B cell (primary cell): ENCODE results near the gene PPT1. TPM values are rescaled to one million over a fixed set of nuclear protein-coding genes. Genes with fewer than 3 reads are reported as not detected.

ENCODE experiments used
- ATAC-seq: fragments of 200-7000 bp; cut with Tn5 transposase; one replicate; pipeline ENCODE4 v1.10.0; 2021; ENCODE audit warnings: low read depth, mild to moderate bottlenecking, moderate number of reproducible peaks, moderate library complexity
- CTCF ChIA-PET: fragments of 350-600 bp; sonication (Branson Sonifier 250); formaldehyde crosslinking; loops from one replicate; lab custom pipeline; 2021; ENCODE audit warnings: antibody characterized with exemption, inconsistent platforms; lab: Charles Lee
- POLR2A ChIA-PET: fragments of 350-600 bp; sonication (Branson Sonifier 250); formaldehyde crosslinking; loops from one replicate; lab custom pipeline; 2021; ENCODE audit warnings: antibody characterized with exemption; lab: Charles Lee
- DNase-seq: peaks from one replicate; pipeline ENCODE4 v3.0.0; 2013
- H2AFZ ChIP-seq: 2 replicates; pipeline ENCODE4 v1.6.1; 2012; ENCODE audit warnings: mild to moderate bottlenecking, low read depth, low read length; ENCODE audit not compliant: insufficient read depth, poor library complexity, severe bottlenecking
- H3K27ac ChIP-seq, 2 donors: 1 replicate in 1 of 2; 2 replicates in 1 of 2; pipeline ENCODE4 v1.5.1; 2012 to 2013; ENCODE audit warnings: low read length in 2 of 2, mild to moderate bottlenecking in 2 of 2, moderate library complexity in 1 of 2
- H3K27me3 ChIP-seq, 4 experiments: fragments of 200-600 bp in 1 of 4; sonication (generic) in 1 of 4; replicated peaks in 1 of 4; 1 replicate in 2 of 4; 2 replicates in 2 of 4; pipeline versions ENCODE4 v1.6.1 to v1.7.0; 2013 to 2016; ENCODE audit warnings: low read length in 3 of 4, mild to moderate bottlenecking in 2 of 4, mixed read lengths in 1 of 4, moderate library complexity in 1 of 4; ENCODE audit not compliant: insufficient read depth in 4 of 4, control insufficient read depth in 3 of 4; ENCODE audit errors: control extremely low read depth in 1 of 4
- H3K36me3 ChIP-seq, 2 experiments: replicated peaks in 1 of 2; 1 replicate in 1 of 2; 2 replicates in 1 of 2; pipeline versions ENCODE4 v1.6.1 to v1.7.1; 2013; ENCODE audit warnings: low read length in 1 of 2; ENCODE audit not compliant: insufficient read depth in 2 of 2, control insufficient read depth in 1 of 2; ENCODE audit errors: control extremely low read depth in 1 of 2, extremely low read depth in 1 of 2
- H3K4me1 ChIP-seq, 2 donors: fragments of 200-600 bp in 1 of 2; sonication (generic) in 1 of 2; 1 replicate in 1 of 2; 2 replicates in 1 of 2; pipeline versions ENCODE4 v1.5.1 to v1.6.1; 2013 to 2017; ENCODE audit warnings: low read length in 2 of 2; ENCODE audit not compliant: control insufficient read depth in 2 of 2, insufficient read depth in 2 of 2
- H3K4me2 ChIP-seq: replicated peaks from 2 replicates; pipeline ENCODE3; 2012; ENCODE audit warnings: mild to moderate bottlenecking, low read depth, low read length; ENCODE audit not compliant: poor library complexity, severe bottlenecking
- H3K4me3 ChIP-seq, 5 experiments: fragments of 200-600 bp in 1 of 5; sonication (generic) in 1 of 5; 1 replicate in 3 of 5; 2 replicates in 2 of 5; pipeline versions ENCODE4 v1.5.1 to v1.7.0; 2011 to 2016; ENCODE audit warnings: low read length in 4 of 5, mild to moderate bottlenecking in 4 of 5, low read depth in 2 of 5, control low read depth in 1 of 5, moderate library complexity in 1 of 5; ENCODE audit not compliant: insufficient read depth in 1 of 5; ENCODE audit errors: control extremely low read depth in 1 of 5, extremely low read depth in 1 of 5
- H3K79me2 ChIP-seq: fragments of 200-600 bp; sonication (generic); one replicate; pipeline ENCODE4 v1.6.0; 2016; ENCODE audit warnings: low read length; ENCODE audit not compliant: control insufficient read depth, insufficient read depth
- H3K9ac ChIP-seq: fragments of 200-600 bp; sonication (generic); 2 replicates; pipeline ENCODE4 v1.6.1; 2017; ENCODE audit warnings: mild to moderate bottlenecking, low read length, moderate library complexity
- H3K9me3 ChIP-seq, 3 donors: one replicate each; pipeline versions ENCODE4 v1.6.1 to v1.7.1; 2013; ENCODE audit warnings: low read length in 2 of 3; ENCODE audit not compliant: control insufficient read depth in 2 of 3, insufficient read depth in 1 of 3; ENCODE audit errors: control extremely low read depth in 1 of 3
- H4K20me1 ChIP-seq: 2 replicates; pipeline ENCODE4 v1.6.0; 2012; ENCODE audit warnings: mild to moderate bottlenecking, low read length; ENCODE audit not compliant: insufficient read depth, control insufficient read depth, poor library complexity, severe bottlenecking
- H3K27ac Mint-ChIP-seq: one replicate; pipeline ENCODE4 v1.8.0; 2021; ENCODE audit warnings: mixed read lengths
- H3K27me3 Mint-ChIP-seq: one replicate; pipeline ENCODE4 v1.8.0; 2021; ENCODE audit warnings: mixed read lengths
- H3K4me1 Mint-ChIP-seq: one replicate; pipeline ENCODE4 v1.8.0; 2021; ENCODE audit warnings: mixed read lengths
- H3K4me3 Mint-ChIP-seq: one replicate; pipeline ENCODE4 v1.8.0; 2021; ENCODE audit warnings: mixed read lengths
- H3K9me3 Mint-ChIP-seq: one replicate; pipeline ENCODE4 v1.8.0; 2022; ENCODE audit warnings: mixed read lengths; ENCODE audit not compliant: insufficient read depth
- CTCF ChIP-seq: fragments of 200-600 bp; IDR thresholded peaks from one replicate; pipeline ENCODE4 v1.8.0; 2022; ENCODE audit warnings: antibody characterized with exemption, mild to moderate bottlenecking
- EZH2 ChIP-seq: IDR thresholded peaks from 2 replicates; pipeline ENCODE4 v1.6.1; 2012; ENCODE audit warnings: borderline replicate concordance, low read depth, mild to moderate bottlenecking, moderate library complexity, low read length; ENCODE audit not compliant: insufficient read depth, poor library complexity, severe bottlenecking
- WGBS: methylation state at CpG from one replicate; pipeline ENCODE4 v1.1.5; 2013; ENCODE audit warnings: missing lambda C conversion rate; ENCODE audit not compliant: insufficient coverage; 5-methylcytosine and 5-hydroxymethylcytosine counted together
- intact Hi-C: fragments of 100-400 bp; cut with micrococcal nuclease; formaldehyde crosslinking; loops from one replicate; pipeline ENCODE4 v1.10.0; 2022
- polyA plus RNA-seq: library from polyadenylated mRNA; depleted of rRNA; stranded (reverse); fragments of >200 nt; gene quantifications from 2 replicates; pipeline ENCODE4 v1.2.3, GENCODE V29; 2012
- total RNA-seq, 2 donors: library from RNA; stranded (reverse); fragments of 120-200 nt in 1 of 2; gene quantifications; 1 replicate in 1 of 2; 2 replicates in 1 of 2; pipeline versions ENCODE4 v1.2.3 to v1.2.4, GENCODE V29; 2013 to 2022

The PPT1 gene
- total and polyA plus RNA-seq, 2 donors (not counting 1 experiment from before 2014, with no cell fraction given) = 10.4 to 38.2 TPM

- Histone ChIP-seq H3K79me2 (no peaks in the 10 kb centered on the region), H2AFZ (no peak overlapping the region), H3K9me3 (no peaks in the 10 kb centered on the region), H3K9ac (no peak overlapping the region), H4K20me1 (no peaks in the 10 kb centered on the region), H3K36me3 (no peaks in the 10 kb centered on the region), H3K4me1 (no peaks in the 10 kb centered on the region), H3K27ac (no peak overlapping the region), H3K4me2 (no peak overlapping the region), H3K27me3 (no peaks in the 10 kb centered on the region), H3K4me3 (no peak overlapping the region)
- TF ChIP-seq EZH2 = no peak
- no peak for TF ChIP-seq CTCF
- ATAC-seq (no peak), DNase-seq (no peak)
- no peak overlapping the region for H3K27ac Mint-ChIP-seq
- 87% methylated on average over 6 of the region's 7 CpGs for WGBS
- H3K4me1 Mint-ChIP-seq = no peaks in the 10 kb centered on the region
- no peaks in the 10 kb centered on the region for H3K9me3 Mint-ChIP-seq
- intact Hi-C loops = no loop called here
- ChIA-PET CTCF (interaction anchor here (0.6 to 0.8 kb wide), 2 partner anchors 24 to 654 kb away, joined by 3 read pairs; no protein-coding TSS in a partner anchor), POLR2A (no interaction called here)
- H3K27me3 Mint-ChIP-seq = peaks cover 22% of the 10 kb centered on the region
- H3K4me3 Mint-ChIP-seq = no peak overlapping the region
Measured at GRCh38 chr1:40120128-40120527, 23.1 kb upstream of the PPT1 start.

- Mint-ChIP-seq H3K9me3 (peaks cover 14% of the 10 kb centered on the region), H3K27ac (no peak overlapping the region), H3K27me3 (peaks cover 35% of the 10 kb centered on the region), H3K4me3 (no peak overlapping the region), H3K4me1 (no peaks in the 10 kb centered on the region)
- Histone ChIP-seq H3K4me2 (no peak overlapping the region), H3K27me3 (peaks cover 0 to 6% (median 1%) of the 10 kb centered on the region in 4 experiments), H3K4me3 (no peak overlapping the region), H2AFZ (no peak overlapping the region), H3K9ac (no peak overlapping the region), H4K20me1 (no peaks in the 10 kb centered on the region), H3K36me3 (no peaks in the 10 kb centered on the region), H3K9me3 (peaks cover 7 to 25% (median 20%) of the 10 kb centered on the region in 3 donors), H3K79me2 (no peaks in the 10 kb centered on the region), H3K4me1 (no peaks in the 10 kb centered on the region), H3K27ac (no peak overlapping the region)
- ChIA-PET POLR2A (no interaction called here), CTCF (no interaction called here)
- no CpG with 5 or more reads among the region's 3 CpGs for WGBS
- ATAC-seq (no peak), DNase-seq (no peak)
- TF ChIP-seq CTCF (no peak), EZH2 (no peak)
- intact Hi-C loops = no loop called here
Measured at GRCh38 chr1:40114400-40114799, 17.3 kb upstream of the PPT1 start.
